Hypothalamus (tissue), 51 donors: ENCODE data around the gene DNAJC5G.

Experiments used
- DNase-seq, 51 donors: peaks; one replicate each; lab custom pipeline; 2025; lab: John Stamatoyannopoulos, UW

Gene DNAJC5G, protein sequence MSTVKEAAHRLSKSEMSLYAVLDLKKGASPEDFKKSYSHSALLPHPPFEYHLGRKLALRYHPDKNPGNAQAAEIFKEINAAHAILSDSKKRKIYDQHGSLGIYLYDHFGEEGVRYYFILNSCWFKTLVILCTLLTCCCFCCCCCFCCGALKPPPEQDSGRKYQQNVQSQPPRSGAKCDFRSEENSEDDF

GRCh38 chr2:27275211-27276150 lies at the start of gene DNAJC5G:
Gene DNAJC5G, plus strand, starts transcription at chr2:27275433. Its CDS starts 1,296 bp downstream, at chr2:27276729.
- no peak for DNase-seq

DNA sequence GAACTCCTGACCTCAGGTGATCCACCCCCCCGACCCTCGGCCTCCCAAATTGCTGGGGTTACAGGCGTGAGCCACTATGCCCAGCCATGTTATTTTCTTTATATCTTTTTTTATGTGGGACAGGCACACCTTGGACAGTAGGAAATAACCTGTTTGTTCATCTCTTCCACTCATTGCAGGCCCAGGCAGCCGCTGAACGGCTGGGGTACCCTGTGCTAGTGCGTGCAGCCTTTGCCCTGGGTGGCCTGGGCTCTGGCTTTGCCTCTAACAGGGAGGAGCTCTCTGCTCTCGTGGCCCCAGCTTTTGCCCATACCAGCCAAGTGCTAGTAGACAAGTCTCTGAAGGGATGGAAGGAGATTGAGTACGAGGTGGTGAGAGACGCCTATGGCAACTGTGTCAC lies 49.7 kb upstream of the DNAJC5G start:
- no peak for DNase-seq

GRCh38 chr2:27227501-27227900 lies 47.7 kb upstream of the DNAJC5G start:
- DNase-seq, result no peak

DNA sequence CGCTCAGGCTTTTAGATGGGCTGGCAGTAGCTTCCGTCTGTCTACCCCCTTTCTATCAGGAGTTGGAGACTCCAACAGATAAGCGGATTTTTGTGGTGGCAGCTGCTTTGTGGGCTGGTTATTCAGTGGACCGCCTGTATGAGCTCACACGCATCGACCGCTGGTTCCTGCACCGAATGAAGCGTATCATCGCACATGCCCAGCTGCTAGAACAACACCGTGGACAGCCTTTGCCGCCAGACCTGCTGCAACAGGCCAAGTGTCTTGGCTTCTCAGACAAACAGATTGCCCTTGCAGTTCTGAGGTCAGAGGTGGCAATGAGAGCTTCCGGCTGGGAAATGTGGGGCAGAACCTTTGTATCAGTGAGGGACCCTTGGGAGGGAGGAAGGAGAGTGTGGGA lies 43.3 kb upstream of the DNAJC5G start:
- DNase-seq, result no peak

- no peak for DNase-seq
These were observed 41.9 kb upstream of the DNAJC5G start for GRCh38 chr2:27233341-27233740.

DNA sequence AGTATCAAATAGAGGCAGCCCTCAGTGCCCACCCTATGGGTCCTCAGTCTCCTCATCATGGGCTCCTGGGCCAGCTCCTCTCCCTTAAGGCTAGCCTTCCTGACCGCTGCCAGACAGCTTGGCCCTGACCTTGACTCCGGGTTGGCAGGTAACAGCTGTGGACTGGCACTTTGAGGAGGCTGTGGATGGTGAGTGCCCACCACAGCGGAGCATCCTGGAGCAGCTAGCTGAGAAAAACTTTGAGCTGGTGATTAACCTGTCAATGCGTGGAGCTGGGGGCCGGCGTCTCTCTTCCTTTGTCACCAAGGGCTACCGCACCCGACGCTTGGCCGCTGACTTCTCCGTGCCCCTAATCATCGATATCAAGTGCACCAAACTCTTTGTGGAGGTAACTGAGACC lies 39.1 kb upstream of the DNAJC5G start:
- DNase-seq, result no peak

DNA sequence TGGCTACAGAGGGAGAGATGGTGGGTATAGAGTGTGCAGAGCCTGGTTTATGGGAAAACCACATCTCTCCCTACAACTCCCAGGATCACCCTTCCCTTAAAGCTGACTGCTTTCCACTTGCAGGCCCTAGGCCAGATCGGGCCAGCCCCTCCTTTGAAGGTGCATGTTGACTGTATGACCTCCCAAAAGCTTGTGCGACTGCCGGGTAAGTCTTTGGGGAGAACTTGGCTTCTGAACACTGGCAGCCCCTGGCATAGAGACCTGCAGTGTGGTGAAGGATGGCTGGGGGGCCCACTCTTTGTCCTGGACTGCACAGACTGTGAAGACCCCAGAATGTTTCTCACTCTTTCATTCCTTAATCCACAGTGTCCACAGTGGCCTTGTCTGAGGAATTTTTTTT lies 38.6 kb upstream of the DNAJC5G start:
- no peak for DNase-seq

GRCh38 chr2:27237341-27237945 lies 37.8 kb upstream of the DNAJC5G start:
- no peak for DNase-seq

DNA sequence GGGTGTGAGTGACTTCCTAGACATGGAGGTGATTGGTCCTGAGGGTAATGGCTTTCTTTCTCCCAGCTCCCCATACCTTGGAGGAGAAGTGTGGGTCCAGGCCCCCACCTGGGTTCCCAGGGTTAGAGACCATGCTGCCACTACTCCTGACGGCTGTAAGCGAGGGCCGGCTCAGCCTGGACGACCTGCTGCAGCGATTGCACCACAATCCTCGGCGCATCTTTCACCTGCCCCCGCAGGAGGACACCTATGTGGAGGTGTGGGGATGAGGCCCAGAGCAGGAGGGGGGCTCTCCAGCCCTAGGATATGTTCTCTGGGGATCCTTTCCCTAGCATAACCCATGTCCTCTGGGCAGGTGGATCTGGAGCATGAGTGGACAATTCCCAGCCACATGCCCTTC lies 36.3 kb upstream of the DNAJC5G start:
- DNase-seq, result no peak

- no peak for DNase-seq
These were observed 34.8 kb upstream of the DNAJC5G start for GRCh38 chr2:27240406-27240805.

GRCh38 chr2:27241761-27242613 lies 33.2 kb upstream of the DNAJC5G start:
- DNase-seq, result no peak

GRCh38 chr2:27242614-27242951 lies 32.6 kb upstream of the DNAJC5G start:
- no peak for DNase-seq

DNA sequence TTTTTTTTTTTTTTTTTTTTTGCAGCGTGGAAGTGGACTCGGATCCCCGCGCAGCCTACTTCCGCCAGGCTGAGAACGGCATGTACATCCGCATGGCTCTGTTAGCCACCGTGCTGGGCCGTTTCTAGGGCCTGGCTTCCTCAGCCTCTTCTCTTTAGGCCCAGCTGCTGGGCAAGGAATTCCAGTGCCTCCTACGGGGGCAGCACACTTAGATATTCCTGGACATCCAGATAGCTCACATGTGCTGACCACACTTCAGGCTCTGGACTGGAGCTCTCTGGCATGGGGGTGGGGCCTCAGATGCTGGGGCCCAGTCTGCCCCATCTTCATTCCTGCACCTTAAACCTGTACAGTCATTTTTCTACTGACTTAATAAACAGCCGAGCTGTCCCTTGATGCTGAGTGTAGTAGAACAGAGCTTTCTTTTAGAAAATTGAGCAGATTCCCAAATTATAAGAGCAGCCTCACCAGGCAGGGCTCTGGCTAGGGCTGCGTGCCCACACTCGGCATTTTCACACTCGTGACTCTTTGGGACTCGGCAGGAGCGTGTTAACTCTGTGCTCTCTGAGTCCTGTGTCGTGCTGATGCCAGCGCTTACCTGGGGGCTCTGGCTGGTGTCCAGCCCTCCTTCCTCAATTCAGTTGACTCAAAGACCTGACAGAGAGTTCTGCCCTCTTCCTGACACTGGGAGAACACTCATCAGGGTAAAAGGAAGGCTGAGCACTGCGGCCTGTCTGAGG lies 31.7 kb upstream of the DNAJC5G start:
- no peak for DNase-seq

- no peak for DNase-seq
These were observed 30.1 kb upstream of the DNAJC5G start for GRCh38 chr2:27245116-27245515.

DNA sequence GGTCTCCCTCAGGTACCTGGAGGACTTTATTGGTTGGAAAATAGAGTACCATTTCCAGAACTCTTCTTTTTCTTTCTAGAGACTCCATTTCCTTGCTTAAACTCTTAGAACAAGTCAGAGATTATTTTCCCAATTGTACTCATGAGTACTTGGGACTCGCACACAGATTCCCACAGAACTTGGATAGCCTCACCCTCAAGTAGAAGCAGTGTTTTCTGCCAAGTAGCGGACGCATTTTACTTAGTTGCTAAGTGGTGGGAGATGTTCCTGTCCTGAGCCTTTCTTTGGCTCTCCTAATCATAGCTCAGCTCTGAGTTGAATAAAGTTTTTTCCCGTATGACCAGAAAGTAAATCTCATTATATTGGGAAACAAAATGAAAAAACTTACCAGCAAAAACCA lies 29.6 kb upstream of the DNAJC5G start:
- no peak for DNase-seq

DNA sequence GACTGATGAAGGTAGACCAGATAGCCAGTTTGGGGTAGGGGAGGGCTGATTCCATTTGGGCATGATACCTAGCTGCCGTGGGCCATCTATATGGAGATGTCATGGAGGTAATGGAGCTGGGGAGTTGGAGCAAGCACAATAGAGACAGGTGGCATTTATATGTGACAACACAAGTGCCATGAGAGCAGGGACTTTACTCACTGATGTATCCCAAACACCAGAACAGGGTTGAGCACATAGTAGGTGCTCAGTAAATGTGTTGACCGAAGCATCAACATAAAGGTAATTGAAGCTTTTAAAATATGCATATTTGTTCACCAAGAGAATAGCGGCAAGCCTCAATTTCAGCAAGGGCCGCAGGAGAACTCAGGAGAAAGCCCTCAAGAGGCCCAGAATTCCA lies 27.3 kb upstream of the DNAJC5G start:
- DNase-seq, result no peak

- DNase-seq, result no peak
These were observed 25.9 kb upstream of the DNAJC5G start for GRCh38 chr2:27249159-27249890.

DNA sequence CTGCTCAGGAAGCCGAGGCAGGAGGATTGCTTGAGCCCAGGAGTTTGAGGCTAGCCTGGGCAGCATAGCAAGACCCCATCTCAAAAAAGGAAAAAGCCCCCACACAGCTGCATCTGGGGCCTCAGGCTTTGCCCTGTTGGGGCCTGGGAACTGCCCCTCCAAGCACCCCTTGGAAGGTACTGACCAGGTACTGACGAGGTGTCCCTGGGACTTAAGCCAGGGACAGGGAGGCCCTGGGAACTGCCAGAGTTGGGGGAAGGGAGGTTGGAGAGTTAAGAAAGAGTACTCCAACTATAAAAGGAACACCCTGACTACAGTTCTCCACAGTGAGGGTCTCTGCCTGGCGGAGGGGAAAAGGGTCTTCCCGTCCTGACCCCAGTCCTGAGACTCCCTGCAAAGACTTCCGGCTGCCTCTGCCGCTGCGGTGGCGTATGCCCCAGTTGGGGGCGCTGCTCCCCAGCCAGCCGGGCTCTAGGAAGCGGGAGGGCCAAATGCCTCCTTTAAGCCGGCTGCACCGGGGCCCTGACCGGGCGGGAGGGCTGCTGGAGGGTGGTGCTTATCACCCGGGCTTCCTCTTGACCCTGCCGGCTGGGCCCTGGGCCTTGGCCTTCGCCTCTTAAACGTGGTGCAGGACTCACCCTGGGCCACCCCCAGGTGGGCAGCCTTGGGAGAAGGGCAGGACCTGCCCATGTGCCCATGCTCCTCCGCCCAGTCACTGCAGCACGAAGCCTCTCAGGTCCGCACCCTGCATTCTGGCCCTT lies 25.2 kb upstream of the DNAJC5G start:
- peak in 11 of 51 donors; percentile 5 to 55 (median 9) for DNase-seq
